ENCODE measurements around the gene NTPCR. TPM values are rescaled to one million over a fixed set of nuclear protein-coding genes. Genes with fewer than 3 reads are reported as not detected.

NTPCR gene
- total and polyA plus RNA-seq, 4 donors, result 30.8 to 51.6 (median 39.4) TPM

GRCh38 chr1:232978091-232978634 lies 27.8 kb downstream of the NTPCR start:
- H3K4me3 ChIP-seq, result no peak overlapping the region
- WGBS, 2 donors, result 20 to 32% methylated on average over 8 of the region's 8 CpGs
- peak in 2 of 3 donors; percentile 51 for DNase-seq
- H3K4me1 ChIP-seq (ENCODE audit: control insufficient read depth in 5 of 5, insufficient read depth in 5 of 5, low read length in 5 of 5), result peaks cover 0 to 26% (median 4%) of the 10 kb centered on the region in 5 donors
- peak overlapping the region in 1 of 2 donors; percentile 39 for H3K27ac ChIP-seq (ENCODE audit: low read depth in 1 of 2, low read length in 1 of 2)
- no peaks in the 10 kb centered on the region for H3K27me3 ChIP-seq (ENCODE audit: control insufficient read depth in 3 of 3, insufficient read depth in 3 of 3, low read length in 2 of 3)
- H3K36me3 ChIP-seq (ENCODE audit: control insufficient read depth in 4 of 4, insufficient read depth in 4 of 4, low read length in 4 of 4), result peaks cover 0 to 21% (median 9%) of the 10 kb centered on the region in 4 donors
- no peak for TF ChIP-seq CTCF (IDR thresholded peaks at IDR 0.05; ENCODE audit: control extremely low read depth, extremely low read depth)
- no peak overlapping the region for H3K9ac ChIP-seq (ENCODE audit: insufficient read depth in 1 of 2, low read length in 2 of 2)
- no peak for ATAC-seq (ENCODE audit: insufficient read depth, low FRiP score)
- H3K9me3 ChIP-seq (ENCODE audit: control insufficient read depth in 4 of 4, insufficient read depth in 3 of 4, low read length in 3 of 4), result peaks cover 0 to 8% (median 0%) of the 10 kb centered on the region in 4 donors

DNA sequence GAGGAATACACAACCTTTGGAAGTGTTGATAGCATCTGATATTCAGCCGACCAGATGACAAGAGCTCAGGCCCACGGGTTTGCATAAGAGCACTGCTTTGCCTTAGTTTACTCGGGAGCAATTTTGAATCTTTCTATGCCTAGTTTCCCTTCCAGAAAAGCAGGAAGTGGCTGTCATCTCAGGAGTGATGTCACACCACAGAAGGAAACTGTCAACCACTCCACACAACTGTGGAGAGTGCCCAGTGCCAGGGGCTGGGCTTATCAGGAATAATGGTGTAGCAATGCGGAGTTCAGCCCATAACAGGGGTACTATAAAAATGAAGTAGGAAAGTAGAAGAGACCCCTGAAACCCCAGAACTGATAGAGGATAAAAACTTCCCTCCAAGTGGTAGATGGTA lies 28.4 kb downstream of the NTPCR start:
- Histone ChIP-seq H3K4me1 (ENCODE audit: control insufficient read depth in 5 of 5, insufficient read depth in 5 of 5, low read length in 5 of 5) (peaks cover 0 to 26% (median 4%) of the 10 kb centered on the region in 5 donors), H3K4me3 (no peak overlapping the region), H3K36me3 (ENCODE audit: control insufficient read depth in 4 of 4, insufficient read depth in 4 of 4, low read length in 4 of 4) (peaks cover 0 to 15% (median 9%) of the 10 kb centered on the region in 4 donors), H3K27ac (ENCODE audit: low read depth in 1 of 2, low read length in 1 of 2) (no peak overlapping the region), H3K9me3 (ENCODE audit: control insufficient read depth in 4 of 4, insufficient read depth in 3 of 4, low read length in 3 of 4) (peaks cover 0 to 3% (median 0%) of the 10 kb centered on the region in 4 donors), H3K9ac (ENCODE audit: insufficient read depth in 1 of 2, low read length in 2 of 2) (no peak overlapping the region), H3K27me3 (ENCODE audit: control insufficient read depth in 3 of 3, insufficient read depth in 3 of 3, low read length in 2 of 3) (no peaks in the 10 kb centered on the region)
- DNase-seq, result peak in 2 of 3 donors; percentile 30 to 56
- no peak for TF ChIP-seq CTCF (IDR thresholded peaks at IDR 0.05; ENCODE audit: control extremely low read depth, extremely low read depth)
- 34 to 53% methylated on average over 4 of the region's 4 CpGs for WGBS, 2 donors
- ATAC-seq (ENCODE audit: insufficient read depth, low FRiP score), result no peak

- Histone ChIP-seq H3K4me1 (ENCODE audit: control insufficient read depth in 5 of 5, insufficient read depth in 5 of 5, low read length in 5 of 5) (peaks cover 0 to 26% (median 4%) of the 10 kb centered on the region in 5 donors), H3K9ac (ENCODE audit: insufficient read depth in 1 of 2, low read length in 2 of 2) (no peak overlapping the region), H3K4me3 (no peak overlapping the region), H3K36me3 (ENCODE audit: control insufficient read depth in 4 of 4, insufficient read depth in 4 of 4, low read length in 4 of 4) (peaks cover 0 to 13% (median 7%) of the 10 kb centered on the region in 4 donors), H3K27ac (ENCODE audit: low read depth in 1 of 2, low read length in 1 of 2) (no peak overlapping the region), H3K27me3 (ENCODE audit: control insufficient read depth in 3 of 3, insufficient read depth in 3 of 3, low read length in 2 of 3) (no peaks in the 10 kb centered on the region), H3K9me3 (ENCODE audit: control insufficient read depth in 4 of 4, insufficient read depth in 3 of 4, low read length in 3 of 4) (no peaks in the 10 kb centered on the region)
- no peak for ATAC-seq (ENCODE audit: insufficient read depth, low FRiP score)
- WGBS, 2 donors, result 97 to 98% methylated on average over 6 of the region's 6 CpGs
- TF ChIP-seq CTCF (IDR thresholded peaks at IDR 0.05; ENCODE audit: control extremely low read depth, extremely low read depth), result no peak
- DNase-seq, result no peak
Measured at GRCh38 chr1:232979558-232979957, 29.1 kb downstream of the NTPCR start.

Measured in lung (tissue), 12 donors.